Kidney epithelial cell (primary cell): ENCODE results near the gene MOB3A. TPM values are rescaled to one million over a fixed set of nuclear protein-coding genes. Genes with fewer than 3 reads are reported as not detected.
"Not testable (repeated sequence)": the region's sequence is repeated elsewhere in the genome, so short reads cannot be mapped to it uniquely, and the experiment has no call there.

Experiments used
- DNase-seq: peaks from one replicate; pipeline ENCODE4 v3.0.0-alpha.2; 2010; ENCODE audit warnings: low read depth
- H3K27me3 ChIP-seq: 2 replicates; pipeline ENCODE4 v1.6.0; 2011; ENCODE audit warnings: low read length; ENCODE audit not compliant: control insufficient read depth, insufficient read depth
- H3K36me3 ChIP-seq: 2 replicates; pipeline ENCODE4 v1.5.1; 2011; ENCODE audit warnings: low read length; ENCODE audit not compliant: control insufficient read depth, insufficient read depth
- H3K4me3 ChIP-seq: 2 replicates; pipeline ENCODE4 v1.5.1; 2011; ENCODE audit warnings: low read depth, mild to moderate bottlenecking, control low read depth, low read length
- total RNA-seq: library from RNA; depleted of rRNA; stranded (reverse); fragments of >200 nt; gene quantifications from 2 replicates; pipeline ENCODE4 v1.2.3, GENCODE V29; 2015
- TF ChIP-seq, protein P1 (sequence below): IDR thresholded peaks from 2 replicates; pipeline ENCODE4 v1.5.1; 2011; ENCODE audit warnings: mild to moderate bottlenecking, moderate library complexity, low read length, control low read depth, inconsistent platforms; ENCODE audit not compliant: insufficient read depth, poor library complexity, severe bottlenecking

Gene MOB3A
- total RNA-seq, 1 donor from 2014 or later: 40.3 TPM

DNA sequence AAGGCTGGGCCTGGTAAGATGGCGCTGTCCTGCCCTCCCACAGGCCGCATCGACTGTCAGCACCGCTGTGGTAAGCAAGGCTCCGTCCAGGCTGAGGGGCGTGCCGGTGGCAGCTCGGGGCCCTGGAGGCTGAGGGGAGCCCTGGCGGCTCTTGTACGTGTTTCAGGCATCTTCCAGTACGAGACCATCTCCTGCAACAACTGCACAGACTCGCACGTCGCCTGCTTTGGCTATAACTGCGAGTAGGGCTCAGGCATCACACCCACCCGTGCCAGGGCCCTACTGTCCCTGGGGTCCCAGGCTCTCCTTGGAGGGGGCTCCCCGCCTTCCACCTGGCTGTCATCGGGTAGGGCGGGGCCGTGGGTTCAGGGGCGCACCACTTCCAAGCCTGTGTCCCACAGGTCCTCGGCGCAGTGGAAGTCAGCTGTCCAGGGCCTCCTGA, 1.8 kb upstream of the MOB3A start:
- Histone ChIP-seq H3K4me3 (no peak overlapping the region), H3K36me3 (no peaks in the 10 kb centered on the region), H3K27me3 (no peaks in the 10 kb centered on the region)
- DNase-seq: no peak
- TF ChIP-seq, protein P1, sequence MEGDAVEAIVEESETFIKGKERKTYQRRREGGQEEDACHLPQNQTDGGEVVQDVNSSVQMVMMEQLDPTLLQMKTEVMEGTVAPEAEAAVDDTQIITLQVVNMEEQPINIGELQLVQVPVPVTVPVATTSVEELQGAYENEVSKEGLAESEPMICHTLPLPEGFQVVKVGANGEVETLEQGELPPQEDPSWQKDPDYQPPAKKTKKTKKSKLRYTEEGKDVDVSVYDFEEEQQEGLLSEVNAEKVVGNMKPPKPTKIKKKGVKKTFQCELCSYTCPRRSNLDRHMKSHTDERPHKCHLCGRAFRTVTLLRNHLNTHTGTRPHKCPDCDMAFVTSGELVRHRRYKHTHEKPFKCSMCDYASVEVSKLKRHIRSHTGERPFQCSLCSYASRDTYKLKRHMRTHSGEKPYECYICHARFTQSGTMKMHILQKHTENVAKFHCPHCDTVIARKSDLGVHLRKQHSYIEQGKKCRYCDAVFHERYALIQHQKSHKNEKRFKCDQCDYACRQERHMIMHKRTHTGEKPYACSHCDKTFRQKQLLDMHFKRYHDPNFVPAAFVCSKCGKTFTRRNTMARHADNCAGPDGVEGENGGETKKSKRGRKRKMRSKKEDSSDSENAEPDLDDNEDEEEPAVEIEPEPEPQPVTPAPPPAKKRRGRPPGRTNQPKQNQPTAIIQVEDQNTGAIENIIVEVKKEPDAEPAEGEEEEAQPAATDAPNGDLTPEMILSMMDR: no peak

DNA sequence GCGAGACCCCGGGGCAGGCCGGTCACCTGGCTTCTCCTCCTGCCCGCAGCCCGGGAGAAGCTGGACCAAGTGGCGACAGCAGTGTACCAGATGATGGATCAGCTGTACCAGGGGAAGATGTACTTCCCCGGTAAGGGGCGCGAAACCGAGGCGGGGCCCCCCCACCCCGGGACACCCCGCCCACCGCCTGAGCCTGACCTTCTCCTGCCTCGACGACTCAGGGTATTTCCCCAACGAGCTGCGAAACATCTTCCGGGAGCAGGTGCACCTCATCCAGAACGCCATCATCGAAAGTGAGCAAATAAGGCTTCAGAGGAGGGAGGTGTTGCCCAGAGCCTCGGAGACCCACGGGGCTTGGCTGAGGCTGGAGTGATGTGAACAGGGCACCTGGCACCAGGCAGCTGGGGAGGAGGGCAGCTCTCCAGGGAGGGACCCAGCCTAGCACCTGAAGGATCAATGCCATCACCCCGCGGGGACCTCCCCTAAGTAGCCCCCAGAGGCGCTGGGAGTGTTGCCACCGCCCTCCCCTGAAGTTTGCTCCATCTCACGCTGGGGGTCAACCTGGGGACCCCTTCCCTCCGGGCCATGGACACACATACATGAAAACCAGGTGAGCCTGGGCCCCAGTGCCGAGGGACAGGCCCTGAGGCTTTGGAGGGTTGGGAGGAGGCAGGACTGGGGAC, 1.2 kb upstream of the MOB3A start:
- no peak for DNase-seq
- Histone ChIP-seq H3K36me3 (no peaks in the 10 kb centered on the region), H3K4me3 (peak overlapping the region; percentile 42), H3K27me3 (no peaks in the 10 kb centered on the region)
- TF ChIP-seq, protein P1: no peak

DNA sequence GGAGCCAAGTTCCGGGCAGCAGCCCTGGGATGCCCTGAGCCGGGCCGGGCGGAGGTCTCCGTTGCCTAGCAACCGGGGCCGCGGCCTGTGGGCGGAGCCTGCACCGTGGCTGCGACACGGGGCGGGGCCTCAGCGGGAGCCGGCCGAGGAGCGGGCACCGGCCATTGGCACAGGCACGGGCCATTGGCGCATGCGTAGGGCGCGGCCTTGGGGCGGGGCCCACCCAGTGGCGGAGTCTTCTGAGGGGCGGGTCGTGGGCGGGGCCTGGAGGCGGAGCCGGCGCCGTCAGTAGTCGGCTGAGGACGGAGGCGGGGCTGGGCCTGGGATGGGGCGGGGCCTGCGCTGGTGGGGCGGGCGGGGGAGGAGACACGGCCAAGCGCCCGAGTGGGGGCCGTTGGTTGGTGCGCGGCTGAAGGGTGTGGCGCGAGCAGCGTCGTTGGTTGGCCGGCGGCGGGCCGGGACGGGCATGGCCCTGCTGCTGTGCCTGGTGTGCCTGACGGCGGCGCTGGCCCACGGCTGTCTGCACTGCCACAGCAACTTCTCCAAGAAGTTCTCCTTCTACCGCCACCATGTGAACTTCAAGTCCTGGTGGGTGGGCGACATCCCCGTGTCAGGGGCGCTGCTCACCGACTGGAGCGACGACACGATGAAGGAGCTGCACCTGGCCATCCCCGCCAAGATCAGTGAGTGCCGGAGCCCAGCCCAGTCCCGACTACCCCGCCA, 515 bp upstream of the MOB3A start, which contains the start of gene IZUMO4:
TSS of gene IZUMO4 (plus strand) at position 436 of the 723 bp plus-strand sequence. CDS start at position 467, 31 bp downstream.
- Histone ChIP-seq H3K27me3 (no peaks in the 10 kb centered on the region), H3K4me3 (peak within 1 kb of the TSS; percentile 75), H3K36me3 (no peaks in the 10 kb centered on the region)
- TF ChIP-seq, protein P1: peak; percentile 28
- peak; percentile 65 for DNase-seq

DNA sequence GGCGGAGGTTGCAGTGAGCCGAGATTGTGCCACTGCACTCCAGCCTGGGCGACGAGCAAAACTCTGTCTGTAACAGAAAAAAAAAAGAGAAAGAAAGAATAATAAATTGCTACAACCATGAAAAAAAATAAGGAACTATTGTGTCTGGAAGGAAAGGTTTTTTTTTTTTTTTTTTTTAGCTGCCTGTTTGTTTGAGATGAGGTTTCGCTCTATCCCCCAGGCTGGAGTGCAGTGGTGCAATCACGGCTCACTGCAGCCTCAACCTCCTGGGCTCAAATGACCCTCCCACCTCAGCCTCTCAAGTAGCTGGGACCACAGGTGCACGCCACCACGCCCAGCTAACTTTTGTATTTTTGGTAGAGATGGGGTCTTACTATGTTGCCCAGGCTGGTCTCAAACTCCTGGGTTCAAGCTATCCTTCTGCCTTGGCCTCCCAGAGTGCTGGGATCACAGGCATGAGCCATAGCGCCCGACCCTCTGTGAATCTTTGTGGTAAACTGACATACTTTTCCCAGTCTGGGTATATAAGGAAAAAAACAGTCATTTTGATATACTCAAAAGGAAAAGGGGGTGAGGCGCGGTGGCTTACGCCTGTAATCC, 4.1 kb downstream of the MOB3A start:
- H3K27me3 ChIP-seq, H3K4me3 ChIP-seq, H3K36me3 ChIP-seq, DNase-seq: not testable (repeated sequence)

DNA sequence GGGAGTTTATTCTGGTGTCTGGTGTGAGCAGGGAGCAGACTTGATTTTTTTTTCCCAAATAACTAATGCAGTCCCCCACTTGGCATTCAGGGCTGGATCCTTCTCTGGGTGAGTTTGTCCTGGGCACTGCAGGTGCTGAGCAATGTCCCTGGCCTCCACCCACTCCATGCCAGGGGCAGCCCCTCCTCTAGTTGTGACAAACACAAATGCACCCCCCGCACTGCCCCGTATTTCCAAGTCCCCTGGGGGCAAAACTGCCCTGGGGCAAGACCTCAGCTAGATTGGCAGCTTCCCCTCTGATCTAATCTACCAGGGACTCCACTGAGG, 6.4 kb downstream of the MOB3A start:
- H3K27me3 ChIP-seq: no peaks in the 10 kb centered on the region
- H3K4me3 ChIP-seq: no peak overlapping the region
- DNase-seq: no peak
- TF ChIP-seq, protein P1: no peak
- H3K36me3 ChIP-seq: no peaks in the 10 kb centered on the region

DNA sequence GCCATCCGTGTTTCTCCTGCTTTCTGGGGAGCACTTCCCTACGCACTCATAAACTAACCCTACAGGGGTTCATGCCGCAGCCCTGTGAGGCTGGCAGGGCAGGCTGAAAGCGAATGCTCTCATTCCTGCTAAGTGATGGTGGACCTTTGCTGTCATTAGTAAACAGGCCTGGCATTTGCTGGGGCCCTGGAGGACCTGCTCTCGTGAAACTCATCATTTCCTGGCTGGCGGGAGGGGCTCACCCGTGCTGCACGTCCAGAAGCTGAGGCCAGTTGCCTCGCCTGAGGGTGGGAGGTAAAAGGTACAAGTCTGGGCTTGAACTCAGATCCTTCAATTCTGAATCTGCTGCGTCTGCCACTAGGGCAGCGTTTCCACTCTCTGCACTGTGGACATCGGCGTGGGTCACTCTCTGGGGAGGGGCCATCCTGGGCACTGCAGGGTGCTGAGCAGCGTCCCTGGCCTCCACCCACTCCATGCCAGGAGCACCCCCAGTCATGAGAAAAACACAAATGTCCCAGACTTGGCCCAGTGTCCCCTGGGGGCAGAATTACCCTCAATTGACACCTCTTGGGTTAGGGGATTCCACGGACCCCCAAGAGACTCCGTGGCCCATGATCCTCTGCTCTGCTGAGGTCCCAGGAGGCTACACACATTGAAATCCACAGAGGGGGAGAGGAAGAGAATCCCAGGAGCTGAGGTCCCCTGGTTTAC, 7.0 kb downstream of the MOB3A start:
- TF ChIP-seq, protein P1: no peak
- Histone ChIP-seq H3K36me3 (no peaks in the 10 kb centered on the region), H3K4me3 (no peak overlapping the region), H3K27me3 (no peaks in the 10 kb centered on the region)
- no peak for DNase-seq
